ENCODE measurements around the gene DCLK2. TPM values are rescaled to one million over a fixed set of nuclear protein-coding genes. Genes with fewer than 3 reads are reported as not detected.

The DCLK2 gene
- total and polyA plus RNA-seq, 2 of the 4 experiments (the other 2 are of a cell fraction), result 11.3 to 15.5 TPM

- H4K8ac ChIP-seq (ENCODE audit: low read depth in 2 of 2, low read length in 2 of 2), result 0 out of 4 replicates have a peak overlapping the region, but pooled peaks of 1 of the 2 experiments have one; percentile 59
- H2AK9ac ChIP-seq (replicated peaks; ENCODE audit: low read depth, low read length, poor library complexity), result no peak overlapping the region
- ChIA-PET CTCF (interaction anchor here (0.8 to 0.9 kb wide), 2 partner anchors 13 to 127 kb away, joined by 3 read pairs; no protein-coding TSS in a partner anchor), POLR2A (ENCODE audit: unreplicated experiment) (no interaction called here)
- peaks cover 27% of the 10 kb centered on the region for H3K4me1 ChIP-seq (ENCODE audit: control insufficient read depth, insufficient read depth, low read length)
- H2BK20ac ChIP-seq (ENCODE audit: low read depth, low read length), result peak overlapping the region; percentile 39
- no peaks in the 10 kb centered on the region for H3K36me3 ChIP-seq (ENCODE audit: control insufficient read depth, insufficient read depth, low read length)
- no peak overlapping the region for H3K9ac ChIP-seq (ENCODE audit: low read depth, low read length)
- peak overlapping the region; percentile 48; the same call in 2 of the 3 replicates for H2BK15ac ChIP-seq (ENCODE audit: low read depth, low read length)
- peak overlapping the region; percentile 55 for H3K4ac ChIP-seq (ENCODE audit: low read depth, low read length)
- no peak overlapping the region for H3K23ac ChIP-seq (ENCODE audit: low read depth, low read length)
- intact Hi-C loops (cut with micrococcal nuclease) (no loop called here), in situ Hi-C loops (cut with MboI; ENCODE audit: low sequenced_read_pairs) (no loop called here), dilution Hi-C loops (cut with HindIII; ENCODE audit: low sequenced_read_pairs, unreplicated experiment) (no loop called here)
- DNase-seq, result no peak
- H3K27ac ChIP-seq (ENCODE audit: insufficient read depth, low read length), result no peak overlapping the region
- peak overlapping the region; percentile 73; the same call in 1 of the 2 replicates for H3K14ac ChIP-seq (replicated peaks; ENCODE audit: low read depth, low read length)
- H3K4me2 ChIP-seq (ENCODE audit: low read depth, low read length), result no peak overlapping the region
- H2BK5ac ChIP-seq (ENCODE audit: low read depth, low read length, poor library complexity, severe bottlenecking), result no peak overlapping the region
- H3K27me3 ChIP-seq (ENCODE audit: control insufficient read depth, insufficient read depth, low read length), result no peaks in the 10 kb centered on the region
- H3K9me1 ChIP-seq (ENCODE audit: insufficient read depth, low read length), result peaks cover 14% of the 10 kb centered on the region
- H3K9me3 ChIP-seq (ENCODE audit: control insufficient read depth, insufficient read depth, low read length), result peaks cover 8% of the 10 kb centered on the region; the same call in 1 of the 2 replicates
- H3K4me3 ChIP-seq (ENCODE audit: insufficient read depth, low read depth, low read length), result no peak overlapping the region
- no peak for ATAC-seq (ENCODE audit: low read depth)
- H2BK120ac ChIP-seq (ENCODE audit: low read depth, low read length), result peak overlapping the region; percentile 67
- TF ChIP-seq, protein P1, sequence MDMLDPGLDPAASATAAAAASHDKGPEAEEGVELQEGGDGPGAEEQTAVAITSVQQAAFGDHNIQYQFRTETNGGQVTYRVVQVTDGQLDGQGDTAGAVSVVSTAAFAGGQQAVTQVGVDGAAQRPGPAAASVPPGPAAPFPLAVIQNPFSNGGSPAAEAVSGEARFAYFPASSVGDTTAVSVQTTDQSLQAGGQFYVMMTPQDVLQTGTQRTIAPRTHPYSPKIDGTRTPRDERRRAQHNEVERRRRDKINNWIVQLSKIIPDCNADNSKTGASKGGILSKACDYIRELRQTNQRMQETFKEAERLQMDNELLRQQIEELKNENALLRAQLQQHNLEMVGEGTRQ (IDR thresholded peaks at IDR 0.05; ENCODE audit: low read depth, low read length), result no peak
- TF ChIP-seq CHD1 (IDR thresholded peaks at IDR 0.05; ENCODE audit: low read depth, low read length) (no peak), POLR2A (IDR thresholded peaks at IDR 0.05; ENCODE audit: low read depth, low read length) (no peak), MAFK (IDR thresholded peaks at IDR 0.05; ENCODE audit: low read depth, low read length) (no peak), ELK1 (IDR thresholded peaks at IDR 0.05; ENCODE audit: borderline replicate concordance, low read depth, low read length) (no peak)
- H2AFZ ChIP-seq (replicated peaks; ENCODE audit: low read length, poor library complexity), result no peak overlapping the region
- BruUV-seq (replicated peaks), result no TSS peak
- H4K91ac ChIP-seq (ENCODE audit: insufficient read depth, low read depth, low read length), result peak overlapping the region; percentile 27; the same call in 1 of the 2 replicates
- H4K5ac ChIP-seq (ENCODE audit: low read depth, low read length), result no peak overlapping the region
- WGBS, 2 experiments (ENCODE audit: extremely low coverage in 2 of 2, insufficient read length in 1 of 2), result 100% methylated on average over 1 of the region's 2 CpGs; no CpG with 5 or more reads in 1 of the 2 experiments
- peaks cover 36 to 47% of the 10 kb centered on the region in 2 experiments for H3K79me1 ChIP-seq (ENCODE audit: low read depth in 1 of 2, low read length in 2 of 2)
- H4K20me1 ChIP-seq (ENCODE audit: insufficient read depth, low read length), result peaks cover 4% of the 10 kb centered on the region; the same call in 1 of the 2 replicates
- H3K56ac ChIP-seq (ENCODE audit: extremely low read depth, insufficient read depth, low read length), result no peak overlapping the region
- no peak overlapping the region for H3K18ac ChIP-seq (ENCODE audit: low read depth, low read length)
- peak overlapping the region; percentile 55 for H2AK5ac ChIP-seq (ENCODE audit: low read depth, low read length)
Measured at GRCh38 chr4:150116506-150116905, 38.3 kb downstream of the DCLK2 start.

Measured in IMR-90 (cell line).